Measurements from ENCODE around the gene MEX3C.

DNA sequence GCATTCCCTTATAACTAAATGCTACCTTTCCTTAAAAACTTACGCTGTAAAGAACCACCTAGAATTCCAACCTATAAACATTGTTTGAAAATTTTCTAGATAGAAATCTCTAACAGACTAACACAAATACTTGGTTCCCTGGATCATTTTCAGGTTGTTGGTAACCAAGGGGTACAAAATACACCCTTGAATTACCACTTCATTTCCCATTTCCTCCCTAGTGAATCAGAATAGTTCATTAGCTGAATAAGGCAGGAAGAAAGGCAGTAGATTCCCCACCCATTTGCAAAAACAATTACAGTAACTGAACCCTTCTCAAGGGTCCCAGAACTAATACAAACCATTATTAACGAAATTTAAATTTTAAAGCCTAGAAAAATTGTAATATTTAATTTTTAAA lies 5.5 kb downstream of the MEX3C start:
- TF ChIP-seq CTCF (conservative IDR thresholded peaks at IDR 0.05 in 1 of 2, IDR thresholded peaks at IDR 0.05 in 1 of 2; ENCODE audit: low read depth in 1 of 2, low read length in 2 of 2) = no peak
- no peak for TF ChIP-seq EZH2 (IDR thresholded peaks at IDR 0.05; ENCODE audit: low read length, missing control alignments)
